Stimulated activated memory B cell treated with anti-CD40 and anti-IgM and Interleukin-4, amounts not matched to agents 10 μg/mL and 1 μg/mL and 100 μg/mL, for 72 hours (primary cell): Measurements from ENCODE around the gene NLRC3.
"Not testable (repeated sequence)": the region's sequence is repeated elsewhere in the genome, so short reads cannot be mapped to it uniquely, and the experiment has no call there.

Experiments
- ATAC-seq: fragments of 150-1000 bp; cut with Tn5 transposase; 2 replicates; pipeline ENCODE4 v1.10.0; 2021
- H3K27ac Mint-ChIP-seq: one replicate; pipeline ENCODE4 v1.8.0; 2022; ENCODE audit warnings: mild to moderate bottlenecking, mixed read lengths
- H3K27me3 Mint-ChIP-seq: one replicate; pipeline ENCODE4 v1.8.0; 2022; ENCODE audit warnings: mixed read lengths
- H3K36me3 Mint-ChIP-seq: one replicate; pipeline ENCODE4 v1.8.0; 2022; ENCODE audit warnings: mixed read lengths
- H3K4me1 Mint-ChIP-seq: one replicate; pipeline ENCODE4 v1.8.0; 2022; ENCODE audit warnings: mixed read lengths
- H3K4me3 Mint-ChIP-seq: one replicate; pipeline ENCODE4 v1.8.0; 2022; ENCODE audit warnings: mild to moderate bottlenecking, moderate library complexity, mixed read lengths
- H3K9me3 Mint-ChIP-seq: one replicate; pipeline ENCODE4 v1.8.0; 2022; ENCODE audit warnings: mixed read lengths

The NLRC3 gene, protein sequence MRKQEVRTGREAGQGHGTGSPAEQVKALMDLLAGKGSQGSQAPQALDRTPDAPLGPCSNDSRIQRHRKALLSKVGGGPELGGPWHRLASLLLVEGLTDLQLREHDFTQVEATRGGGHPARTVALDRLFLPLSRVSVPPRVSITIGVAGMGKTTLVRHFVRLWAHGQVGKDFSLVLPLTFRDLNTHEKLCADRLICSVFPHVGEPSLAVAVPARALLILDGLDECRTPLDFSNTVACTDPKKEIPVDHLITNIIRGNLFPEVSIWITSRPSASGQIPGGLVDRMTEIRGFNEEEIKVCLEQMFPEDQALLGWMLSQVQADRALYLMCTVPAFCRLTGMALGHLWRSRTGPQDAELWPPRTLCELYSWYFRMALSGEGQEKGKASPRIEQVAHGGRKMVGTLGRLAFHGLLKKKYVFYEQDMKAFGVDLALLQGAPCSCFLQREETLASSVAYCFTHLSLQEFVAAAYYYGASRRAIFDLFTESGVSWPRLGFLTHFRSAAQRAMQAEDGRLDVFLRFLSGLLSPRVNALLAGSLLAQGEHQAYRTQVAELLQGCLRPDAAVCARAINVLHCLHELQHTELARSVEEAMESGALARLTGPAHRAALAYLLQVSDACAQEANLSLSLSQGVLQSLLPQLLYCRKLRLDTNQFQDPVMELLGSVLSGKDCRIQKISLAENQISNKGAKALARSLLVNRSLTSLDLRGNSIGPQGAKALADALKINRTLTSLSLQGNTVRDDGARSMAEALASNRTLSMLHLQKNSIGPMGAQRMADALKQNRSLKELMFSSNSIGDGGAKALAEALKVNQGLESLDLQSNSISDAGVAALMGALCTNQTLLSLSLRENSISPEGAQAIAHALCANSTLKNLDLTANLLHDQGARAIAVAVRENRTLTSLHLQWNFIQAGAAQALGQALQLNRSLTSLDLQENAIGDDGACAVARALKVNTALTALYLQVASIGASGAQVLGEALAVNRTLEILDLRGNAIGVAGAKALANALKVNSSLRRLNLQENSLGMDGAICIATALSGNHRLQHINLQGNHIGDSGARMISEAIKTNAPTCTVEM

DNA sequence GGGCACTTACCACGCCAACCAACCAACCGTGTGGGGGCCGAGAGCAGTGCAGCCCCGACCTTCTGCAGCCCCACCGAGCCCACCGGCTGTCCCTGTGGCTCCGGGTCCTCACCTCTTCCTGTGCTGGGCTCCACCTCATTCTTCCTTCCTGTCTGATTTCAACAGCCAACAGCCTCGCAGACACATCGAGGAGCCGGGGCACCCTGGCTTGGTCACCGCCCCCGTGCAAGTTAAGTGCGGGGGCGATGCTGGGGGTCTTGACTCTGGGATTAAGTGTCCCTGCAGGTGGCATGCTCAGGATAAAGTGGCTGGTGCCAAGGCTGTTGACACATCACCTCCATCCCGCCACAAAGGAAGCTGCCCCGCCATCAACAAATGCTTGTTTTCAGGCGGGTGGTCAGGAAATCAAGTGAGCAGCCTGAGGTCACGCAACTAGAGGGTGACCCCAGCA lies at the start of gene NLRC3:
Gene NLRC3 (minus strand): TSS at position 102 of the 451 bp plus-strand sequence. CDS start 12,367 bp downstream, outside the sequence.
- Mint-ChIP-seq H3K9me3 (no peaks in the 10 kb centered on the region), H3K27me3 (no peaks in the 10 kb centered on the region), H3K4me3 (peak within 1 kb of the TSS; percentile 89), H3K27ac (peak within 1 kb of the TSS; percentile 90), H3K36me3 (peaks cover 9% of the 10 kb centered on the region), H3K4me1 (peaks cover 68% of the 10 kb centered on the region)
- peak; percentile 28 for ATAC-seq

GRCh38 chr16:3625911-3626732 lies 48.9 kb upstream of the NLRC3 start:
- H3K36me3 Mint-ChIP-seq = peaks cover 3% of the 10 kb centered on the region
- ATAC-seq = peak; percentile 84
- no peak overlapping the region for H3K4me3 Mint-ChIP-seq
- H3K9me3 Mint-ChIP-seq = no peaks in the 10 kb centered on the region
- H3K27me3 Mint-ChIP-seq = no peaks in the 10 kb centered on the region
- peaks cover 47% of the 10 kb centered on the region for H3K4me1 Mint-ChIP-seq
- H3K27ac Mint-ChIP-seq = peak overlapping the region; percentile 67

DNA sequence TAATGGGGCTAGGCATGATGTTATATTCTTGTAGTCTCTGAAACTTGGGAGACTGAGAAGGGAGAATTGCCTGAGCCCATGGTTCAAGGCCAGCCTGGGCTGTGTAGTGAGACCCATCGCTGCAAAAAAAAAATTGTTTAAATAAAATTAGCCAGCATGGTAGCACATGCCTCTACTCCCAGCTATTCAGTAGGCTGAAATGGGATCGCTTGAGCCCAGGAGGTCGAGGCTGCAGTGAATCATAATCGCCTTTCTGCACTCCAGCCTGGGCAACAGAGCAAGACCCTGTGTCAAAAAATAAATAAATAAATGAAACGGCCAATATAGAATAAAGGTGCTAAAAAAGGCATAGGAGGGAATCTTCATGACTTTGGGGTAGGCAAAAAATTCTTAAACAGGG lies 48.1 kb upstream of the NLRC3 start:
- Mint-ChIP-seq H3K36me3 (peaks cover 5% of the 10 kb centered on the region), H3K27ac (peak overlapping the region; percentile 67), H3K4me1 (peaks cover 48% of the 10 kb centered on the region), H3K27me3 (no peaks in the 10 kb centered on the region), H3K4me3 (no peak overlapping the region), H3K9me3 (no peaks in the 10 kb centered on the region)
- no peak for ATAC-seq

DNA sequence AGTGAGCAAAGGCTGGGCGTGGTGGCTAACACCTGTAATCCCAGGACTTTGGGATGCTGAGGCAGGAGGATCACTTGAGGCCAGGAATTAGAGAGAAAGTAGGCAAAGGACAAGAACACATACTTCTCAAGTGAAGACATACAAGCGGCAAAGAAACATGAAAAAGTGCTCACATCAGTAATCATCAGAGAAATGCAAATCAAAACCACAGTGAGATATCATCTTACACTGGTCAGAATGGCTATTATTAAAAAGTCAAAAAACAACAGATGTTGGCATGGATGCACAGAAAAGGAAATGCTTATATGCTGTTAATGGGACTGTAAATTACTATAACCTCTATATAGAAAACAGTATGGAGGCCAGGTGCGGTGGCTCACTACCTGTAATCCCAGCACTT lies 46.4 kb upstream of the NLRC3 start:
- H3K27me3 Mint-ChIP-seq = no peaks in the 10 kb centered on the region
- H3K36me3 Mint-ChIP-seq = peaks cover 5% of the 10 kb centered on the region
- H3K4me3 Mint-ChIP-seq = peak overlapping the region; percentile 24
- H3K9me3 Mint-ChIP-seq = no peaks in the 10 kb centered on the region
- H3K4me1 Mint-ChIP-seq = peaks cover 53% of the 10 kb centered on the region
- H3K27ac Mint-ChIP-seq = peak overlapping the region; percentile 36
- ATAC-seq = peak; percentile 29

DNA sequence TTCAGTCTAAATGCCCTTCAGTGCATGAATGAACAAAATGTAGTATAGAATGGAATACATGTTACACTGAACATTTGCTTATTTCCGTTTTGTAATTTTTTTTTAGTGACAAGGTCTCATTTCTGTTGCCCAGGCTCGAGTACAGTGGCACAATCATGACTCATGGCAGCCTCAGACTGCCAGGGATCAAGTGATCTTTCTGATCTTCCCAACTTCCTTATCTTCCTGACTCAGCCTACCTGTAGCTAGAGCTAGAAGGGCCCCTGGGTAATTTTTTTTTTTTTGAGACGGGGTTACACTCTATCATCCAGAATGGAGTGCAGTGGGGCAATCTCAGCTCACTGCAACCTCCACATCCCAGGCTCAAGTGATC lies 41.6 kb upstream of the NLRC3 start:
- no peaks in the 10 kb centered on the region for H3K9me3 Mint-ChIP-seq
- no peak for ATAC-seq
- H3K4me1 Mint-ChIP-seq = peaks cover 47% of the 10 kb centered on the region
- H3K27ac Mint-ChIP-seq = peak overlapping the region; percentile 17
- no peaks in the 10 kb centered on the region for H3K27me3 Mint-ChIP-seq
- H3K4me3 Mint-ChIP-seq = no peak overlapping the region
- peaks cover 13% of the 10 kb centered on the region for H3K36me3 Mint-ChIP-seq

- H3K36me3 Mint-ChIP-seq = peaks cover 14% of the 10 kb centered on the region
- H3K27me3 Mint-ChIP-seq = no peaks in the 10 kb centered on the region
- H3K9me3 Mint-ChIP-seq = no peaks in the 10 kb centered on the region
- ATAC-seq = no peak
- peaks cover 45% of the 10 kb centered on the region for H3K4me1 Mint-ChIP-seq
- peak overlapping the region; percentile 91 for H3K4me3 Mint-ChIP-seq
- H3K27ac Mint-ChIP-seq = peak overlapping the region; percentile 87
These were observed 35.6 kb upstream of the NLRC3 start for GRCh38 chr16:3612510-3613466.

DNA sequence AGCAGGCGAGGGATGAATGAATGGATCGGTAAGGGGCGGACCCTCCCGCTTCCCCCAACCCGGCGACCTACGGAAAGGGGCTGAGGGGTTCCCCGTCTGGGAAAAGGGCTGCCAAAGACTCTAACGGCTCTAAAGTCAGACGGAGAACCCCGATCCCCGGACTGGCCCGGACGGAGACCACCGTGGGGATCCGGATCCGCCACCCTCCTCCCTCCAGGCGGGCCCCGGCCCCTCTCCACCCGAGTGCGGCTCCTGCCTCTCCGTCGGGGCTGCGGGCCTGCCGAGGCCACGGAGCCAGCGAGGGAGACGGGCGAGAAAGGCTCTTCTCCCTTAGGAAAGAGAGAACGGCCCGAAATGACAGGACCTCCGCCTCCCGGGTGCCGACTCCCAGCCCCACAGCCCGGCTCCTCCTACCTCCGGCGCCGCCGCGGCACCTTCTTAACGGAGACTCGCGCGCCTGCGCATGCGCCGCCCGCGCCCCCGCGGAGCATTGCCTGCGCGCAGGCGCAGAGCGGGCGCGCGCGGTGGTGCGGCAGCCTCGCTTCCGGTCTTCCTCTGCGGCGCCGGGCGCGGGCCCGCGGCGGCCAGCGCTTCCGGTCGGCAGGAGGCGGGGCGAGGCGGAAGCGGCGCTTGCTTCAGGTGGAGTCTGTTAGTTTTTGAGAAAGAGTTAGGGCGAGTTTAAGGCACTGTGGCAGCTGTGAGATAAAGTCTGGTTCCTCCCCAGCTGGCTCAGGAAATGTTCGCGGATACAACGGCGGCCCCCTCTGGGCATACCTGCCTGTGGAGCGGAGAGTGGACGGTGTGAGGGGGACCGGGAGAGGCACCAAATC lies 34.2 kb upstream of the NLRC3 start, which contains the start of gene SLX4:
Gene SLX4 (minus strand): TSS at position 461 of the 830 bp plus-strand sequence. CDS start 2,642 bp downstream, outside the sequence.
- no peaks in the 10 kb centered on the region for H3K27me3 Mint-ChIP-seq
- peak within 1 kb of the TSS; percentile 87 for H3K27ac Mint-ChIP-seq
- H3K36me3 Mint-ChIP-seq = peaks cover 16% of the 10 kb centered on the region
- peak; percentile 97 for ATAC-seq
- no peaks in the 10 kb centered on the region for H3K9me3 Mint-ChIP-seq
- H3K4me3 Mint-ChIP-seq = peak within 1 kb of the TSS; percentile 91
- H3K4me1 Mint-ChIP-seq = peaks cover 59% of the 10 kb centered on the region

DNA sequence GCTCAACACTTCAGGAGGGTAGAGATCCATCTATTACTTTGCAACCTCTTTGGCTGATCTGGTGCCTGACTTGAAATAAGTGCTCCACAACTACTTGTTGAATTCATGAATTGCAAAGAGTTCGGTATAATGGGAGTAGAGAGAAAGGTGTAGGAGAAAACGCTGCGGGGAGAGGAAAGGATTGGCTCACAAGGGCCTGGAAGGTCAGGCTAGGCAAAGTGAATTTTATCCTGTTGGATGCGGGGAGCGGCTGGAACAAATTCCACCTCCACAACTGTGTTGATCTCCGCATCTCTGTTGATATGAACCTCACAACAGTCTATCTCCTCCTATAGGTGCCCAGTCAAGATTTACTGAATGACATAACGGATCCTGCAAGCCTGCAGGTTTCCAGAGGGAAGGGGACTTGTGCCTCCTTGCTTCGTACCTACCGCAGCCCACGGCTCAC lies 33.5 kb upstream of the NLRC3 start:
- no peak for ATAC-seq
- Mint-ChIP-seq H3K4me1 (peaks cover 61% of the 10 kb centered on the region), H3K27me3 (no peaks in the 10 kb centered on the region), H3K36me3 (peaks cover 22% of the 10 kb centered on the region), H3K4me3 (peak overlapping the region; percentile 91), H3K27ac (peak overlapping the region; percentile 87), H3K9me3 (no peaks in the 10 kb centered on the region)

GRCh38 chr16:3609895-3610697 lies 32.9 kb upstream of the NLRC3 start:
- H3K27ac Mint-ChIP-seq = peak overlapping the region; percentile 87

DNA sequence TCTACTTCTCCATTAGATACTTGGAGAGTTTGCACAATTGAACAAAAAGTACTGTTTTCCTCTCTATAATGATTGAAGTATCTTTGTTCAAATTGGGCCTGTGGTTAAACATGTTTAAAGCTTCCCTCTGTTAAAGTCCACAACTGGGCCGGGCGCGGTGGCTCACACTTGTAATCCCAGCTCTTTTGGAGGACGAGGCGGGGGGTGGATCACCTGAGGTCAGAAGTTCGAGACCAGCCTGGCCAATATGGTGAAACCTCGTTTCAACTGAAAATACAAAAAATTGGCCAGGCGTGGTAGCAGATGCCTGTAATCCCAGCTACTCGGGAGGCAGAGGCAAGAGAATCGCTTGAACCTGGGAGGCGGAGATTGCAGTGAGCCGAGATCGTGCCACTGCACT lies 31.8 kb upstream of the NLRC3 start:
- not testable (repeated sequence) for H3K4me3 Mint-ChIP-seq, H3K9me3 Mint-ChIP-seq, H3K27ac Mint-ChIP-seq, H3K27me3 Mint-ChIP-seq, ATAC-seq
- peaks cover 49% of the 10 kb centered on the region for H3K4me1 Mint-ChIP-seq
- peaks cover 13% of the 10 kb centered on the region for H3K36me3 Mint-ChIP-seq

More at GRCh38 chr16:3609895-3610697, 32.9 kb upstream of the NLRC3 start:
- Mint-ChIP-seq H3K27me3 (no peaks in the 10 kb centered on the region), H3K4me1 (peaks cover 56% of the 10 kb centered on the region), H3K4me3 (peak overlapping the region; percentile 91), H3K36me3 (peaks cover 17% of the 10 kb centered on the region), H3K9me3 (no peaks in the 10 kb centered on the region)
- no peak for ATAC-seq

GRCh38 chr16:3608069-3608468 lies 30.9 kb upstream of the NLRC3 start:
- H3K4me1 Mint-ChIP-seq = peaks cover 40% of the 10 kb centered on the region
- no peaks in the 10 kb centered on the region for H3K9me3 Mint-ChIP-seq
- no peak overlapping the region for H3K4me3 Mint-ChIP-seq
- H3K27ac Mint-ChIP-seq = no peak overlapping the region
- no peak for ATAC-seq
- no peaks in the 10 kb centered on the region for H3K27me3 Mint-ChIP-seq
- peaks cover 16% of the 10 kb centered on the region for H3K36me3 Mint-ChIP-seq

GRCh38 chr16:3607634-3608033 lies 30.4 kb upstream of the NLRC3 start:
- peaks cover 35% of the 10 kb centered on the region for H3K4me1 Mint-ChIP-seq
- H3K4me3 Mint-ChIP-seq = no peak overlapping the region
- H3K36me3 Mint-ChIP-seq = peaks cover 20% of the 10 kb centered on the region
- H3K27me3 Mint-ChIP-seq = no peaks in the 10 kb centered on the region
- no peak for ATAC-seq
- H3K9me3 Mint-ChIP-seq = no peaks in the 10 kb centered on the region
- peak overlapping the region; percentile 46 for H3K27ac Mint-ChIP-seq
